GM23338 (cell line): Measurements from ENCODE around the gene PKD1L1. TPM values are rescaled to one million over a fixed set of nuclear protein-coding genes. Genes with fewer than 3 reads are reported as not detected.

Experiments
- ATAC-seq: fragments of 200-7000 bp; cut with Tn5 transposase; 3 replicates; pipeline ENCODE4 v1.9.1; 2020
- DNase-seq: peaks from one replicate; pipeline ENCODE4 v3.0.0-alpha.2; 2015; ENCODE audit warnings: low spot score
- H2AFZ ChIP-seq: fragments of 200-600 bp; sonication (generic); 2 replicates; pipeline ENCODE4 v1.8.0; 2016; ENCODE audit warnings: antibody characterized with exemption, mild to moderate bottlenecking, moderate library complexity
- H3F3A ChIP-seq: fragments of 200-600 bp; sonication (generic); replicated peaks from 2 replicates; pipeline ENCODE4 v1.8.0; 2017; ENCODE audit warnings: antibody characterized with exemption, mixed run types, low read depth
- H3K27ac ChIP-seq: fragments of 200-600 bp; sonication (generic); 2 replicates; pipeline ENCODE4 v1.6.1; 2016; ENCODE audit warnings: low read depth
- H3K27me3 ChIP-seq: fragments of 200-600 bp; sonication (generic); 2 replicates; pipeline ENCODE4 v1.8.0; 2016; ENCODE audit warnings: mild to moderate bottlenecking, mixed run types, moderate library complexity; ENCODE audit not compliant: insufficient read depth
- H3K36me3 ChIP-seq: fragments of 200-600 bp; sonication (generic); 2 replicates; pipeline ENCODE4 v1.8.0; 2016; ENCODE audit warnings: mild to moderate bottlenecking; ENCODE audit not compliant: insufficient read depth
- H3K4me1 ChIP-seq: fragments of 200-600 bp; sonication (generic); 2 replicates; pipeline ENCODE4 v1.8.0; 2016; ENCODE audit warnings: mild to moderate bottlenecking, moderate library complexity; ENCODE audit not compliant: insufficient read depth
- H3K4me2 ChIP-seq: fragments of 200-600 bp; sonication (generic); 2 replicates; pipeline ENCODE4 v1.7.1; 2017; ENCODE audit warnings: mixed run types
- H3K4me3 ChIP-seq: fragments of 200-600 bp; sonication (generic); 2 replicates; pipeline ENCODE4 v1.6.1; 2016; ENCODE audit warnings: mixed run types
- H3K79me2 ChIP-seq: fragments of 200-600 bp; sonication (generic); replicated peaks from 2 replicates; pipeline ENCODE4 v1.8.0; 2017; ENCODE audit warnings: mild to moderate bottlenecking; ENCODE audit not compliant: insufficient read depth
- H3K9me2 ChIP-seq: fragments of 200-600 bp; sonication (generic); 2 replicates; pipeline ENCODE4 v1.8.0; 2017; ENCODE audit not compliant: insufficient read depth
- H4K20me1 ChIP-seq: fragments of 200-600 bp; sonication (generic); replicated peaks from 2 replicates; pipeline ENCODE4 v1.8.0; 2017; ENCODE audit warnings: mild to moderate bottlenecking; ENCODE audit not compliant: insufficient read depth
- H3K27ac Mint-ChIP-seq: 2 replicates; pipeline ENCODE4 v1.8.0; 2020; ENCODE audit warnings: inconsistent platforms, mild to moderate bottlenecking, moderate library complexity, mixed read lengths
- H3K27me3 Mint-ChIP-seq: 3 replicates; pipeline ENCODE4 v1.8.0; 2022; ENCODE audit warnings: low read depth, mild to moderate bottlenecking, moderate library complexity, mixed read lengths, inconsistent platforms; ENCODE audit not compliant: insufficient read depth, poor library complexity
- H3K36me3 Mint-ChIP-seq: 3 replicates; pipeline ENCODE4 v1.8.0; 2021; ENCODE audit warnings: low read depth, mild to moderate bottlenecking, inconsistent platforms, moderate library complexity, mixed read lengths
- H3K4me1 Mint-ChIP-seq: 3 replicates; pipeline ENCODE4 v1.8.0; 2020; ENCODE audit warnings: mild to moderate bottlenecking, inconsistent platforms, mixed read lengths
- H3K4me3 Mint-ChIP-seq: 3 replicates; pipeline ENCODE4 v1.8.0; 2021; ENCODE audit warnings: moderate library complexity, mild to moderate bottlenecking, inconsistent platforms, mixed read lengths
- H3K9me3 Mint-ChIP-seq: 3 replicates; pipeline ENCODE4 v1.8.0; 2020; ENCODE audit warnings: moderate library complexity, mild to moderate bottlenecking, inconsistent platforms, mixed read lengths
- CREB1 ChIP-seq: fragments of 250-450 bp; sonication (Bioruptor Pico); IDR thresholded peaks from 2 replicates; pipeline ENCODE4 v1.5.0; 2020; ENCODE audit warnings: low read depth, mild to moderate bottlenecking, moderate library complexity
- CTCF ChIP-seq, 2 experiments: fragments of 200-600 bp in 1 of 2; sonication (generic) in 1 of 2; conservative IDR thresholded peaks; 2 replicates each; pipeline versions ENCODE4 v1.5.1 to v1.6.1; 2016 to 2017; ENCODE audit warnings: antibody characterized with exemption in 2 of 2, low read depth in 2 of 2, mild to moderate bottlenecking in 2 of 2, moderate library complexity in 1 of 2
- EZH2 ChIP-seq: fragments of 200-600 bp; sonication (generic); IDR thresholded peaks from one replicate; pipeline ENCODE4 v1.8.0; 2017; ENCODE audit warnings: antibody characterized with exemption, mild to moderate bottlenecking, low read depth; ENCODE audit not compliant: unreplicated experiment
- EZH2phosphoT487 ChIP-seq: fragments of 200-600 bp; sonication (generic); IDR thresholded peaks from one replicate; pipeline ENCODE4 v1.8.1; 2018; ENCODE audit warnings: antibody characterized with exemption; ENCODE audit not compliant: unreplicated experiment
- JUNB ChIP-seq: IDR thresholded peaks from one replicate; pipeline ENCODE4 v1.6.1; 2016; ENCODE audit warnings: antibody characterized with exemption; ENCODE audit not compliant: unreplicated experiment
- NANOG ChIP-seq: IDR thresholded peaks from 2 replicates; pipeline ENCODE4 v1.6.1; 2016; ENCODE audit warnings: antibody characterized with exemption, borderline replicate concordance
- REST ChIP-seq: IDR thresholded peaks from one replicate; pipeline ENCODE4 v1.6.1; 2018; ENCODE audit warnings: antibody characterized with exemption; ENCODE audit not compliant: unreplicated experiment
- ZNF114 ChIP-seq: fragments of 250-450 bp; sonication (Bioruptor Pico); IDR thresholded peaks from 2 replicates; pipeline ENCODE4 v1.5.0; 2020; ENCODE audit warnings: mild to moderate bottlenecking, moderate library complexity
- ZNF331 ChIP-seq: fragments of 250-450 bp; sonication (Bioruptor Pico); IDR thresholded peaks from 2 replicates; pipeline ENCODE4 v1.5.0; 2020; ENCODE audit warnings: low read depth, mild to moderate bottlenecking, moderate library complexity
- polyA plus RNA-seq: library from polyadenylated mRNA; unstranded; fragments of >200 nt; fragmentation: Nextera tagmentation; extraction: Ambion mirVana; gene quantifications from 2 replicates; pipeline ENCODE4 v1.2.1, GENCODE V29; 2016
- total RNA-seq: library from RNA; depleted of rRNA; stranded (reverse); fragments of >200 nt; shearing (Covaris generic); gene quantifications from 2 replicates; pipeline ENCODE4 v1.2.3, GENCODE V29; 2014

The PKD1L1 gene
- total and polyA plus RNA-seq, 2 experiments from 2014 or later, result 0.03 TPM; not detected in 1

DNA sequence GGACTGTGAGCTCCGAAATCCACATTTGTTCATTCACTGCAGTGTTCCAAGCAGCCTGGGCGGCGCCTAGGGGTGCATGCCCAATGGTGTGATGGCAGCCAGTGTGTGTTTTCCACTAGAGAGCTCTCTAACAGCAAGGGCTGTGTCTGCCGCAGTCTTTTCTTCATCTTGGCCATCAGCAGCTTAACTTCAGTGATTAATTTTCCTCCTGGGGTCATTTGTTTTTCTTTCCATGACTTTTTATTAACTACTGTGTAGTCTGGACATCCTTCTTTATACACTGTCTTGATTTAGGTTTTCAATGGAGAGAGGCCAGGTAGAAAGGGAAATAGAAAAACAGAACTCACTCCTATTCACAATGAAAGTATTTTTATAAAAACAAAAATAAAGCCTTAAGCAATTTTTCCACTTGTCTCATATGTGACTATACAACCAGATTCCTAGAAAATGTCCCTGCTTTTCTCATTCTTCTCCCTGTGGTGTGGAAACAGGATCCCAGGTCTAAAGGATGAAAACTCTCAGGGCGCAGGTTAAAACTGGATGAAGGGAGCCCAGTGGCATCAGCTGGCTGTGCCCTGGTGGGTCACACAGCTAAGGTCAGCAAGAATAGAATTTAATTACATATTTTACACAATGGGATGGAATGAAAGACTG, 176.8 kb downstream of the PKD1L1 start (continued):
- TF ChIP-seq REST (no peak), JUNB (no peak), CTCF (conservative IDR thresholded peaks at IDR 0.05; ENCODE audit: low read depth in 2 of 2) (no peak)

- Mint-ChIP-seq H3K27me3 (peaks cover 2% of the 10 kb centered on the region), H3K4me3 (no peak overlapping the region), H3K9me3 (no peaks in the 10 kb centered on the region), H3K36me3 (no peaks in the 10 kb centered on the region), H3K27ac (no peak overlapping the region), H3K4me1 (peaks cover 5% of the 10 kb centered on the region; the same call in 1 of the 3 replicates)
- no peak for DNase-seq
- Histone ChIP-seq H3K27me3 (no peaks in the 10 kb centered on the region), H3K9me2 (no peaks in the 10 kb centered on the region; the same call in 1 of the 2 replicates), H3F3A (no peaks in the 10 kb centered on the region), H3K79me2 (no peaks in the 10 kb centered on the region), H3K4me2 (no peak overlapping the region), H3K4me1 (no peaks in the 10 kb centered on the region), H2AFZ (no peak overlapping the region), H3K36me3 (no peaks in the 10 kb centered on the region), H4K20me1 (no peaks in the 10 kb centered on the region), H3K4me3 (no peak overlapping the region), H3K27ac (no peak overlapping the region)
- TF ChIP-seq ZNF114 (CRISPR knock-in tag) (no peak), REST (no peak), ZNF331 (CRISPR knock-in tag) (no peak), NANOG (no peak), EZH2 (no peak), EZH2phosphoT487 (no peak), JUNB (no peak), CREB1 (CRISPR knock-in tag) (no peak), CTCF (conservative IDR thresholded peaks at IDR 0.05; ENCODE audit: low read depth in 2 of 2) (no peak)
- no peak for ATAC-seq
These were observed 182.1 kb downstream of the PKD1L1 start for GRCh38 chr7:47766126-47766525.
